AG09319 (cell line): ENCODE data around the gene FN3KRP.

Source experiments
- DNase-seq: peaks from one replicate; pipeline ENCODE4 v3.0.0-alpha.2; 2010; ENCODE audit warnings: low read depth; ENCODE audit errors: extremely low read depth
- CTCF ChIP-seq: IDR thresholded peaks from 2 replicates; pipeline ENCODE4 v1.5.1; 2011; ENCODE audit warnings: low read depth, mild to moderate bottlenecking, inconsistent platforms, low read length, moderate library complexity

FN3KRP gene

GRCh38 chr17:82716203-82717010, at the start of gene FN3KRP:
TSS of gene FN3KRP (plus strand) at chr17:82716706. CDS start at chr17:82716756, 50 bp downstream.
- no peak for TF ChIP-seq CTCF
- peak; percentile 74 for DNase-seq

- no peak for TF ChIP-seq CTCF
- no peak for DNase-seq
These were observed 49.4 kb upstream of the FN3KRP start for GRCh38 chr17:82666931-82667667.

GRCh38 chr17:82667668-82668000, 48.9 kb upstream of the FN3KRP start:
- no peak for TF ChIP-seq CTCF
- no peak for DNase-seq

GRCh38 chr17:82668024-82668630, 48.4 kb upstream of the FN3KRP start:
- DNase-seq = no peak

GRCh38 chr17:82668631-82669099, 47.8 kb upstream of the FN3KRP start:
- peak; percentile 66 for TF ChIP-seq CTCF
- peak; percentile 20 for DNase-seq

More at GRCh38 chr17:82668024-82668630, 48.4 kb upstream of the FN3KRP start:
- no peak for TF ChIP-seq CTCF

- TF ChIP-seq CTCF = no peak
- DNase-seq = no peak
These were observed 45.6 kb upstream of the FN3KRP start for GRCh38 chr17:82670661-82671450.
